Erythroblast (primary cell): ENCODE measurements around the gene GLIS1.

Source experiments
- GATA1 ChIP-seq: IDR thresholded peaks from 2 replicates; pipeline ENCODE4 v1.6.1; 2011; ENCODE audit warnings: low read depth, mild to moderate bottlenecking, control low read depth, low read length, moderate library complexity
- POLR2A ChIP-seq: IDR thresholded peaks from 2 replicates; pipeline ENCODE4 v1.6.1; 2011; ENCODE audit warnings: mild to moderate bottlenecking, low read length

- TF ChIP-seq POLR2A (no peak), GATA1 (no peak)
These were observed 76.8 kb downstream of the GLIS1 start for GRCh38 chr1:53662169-53662568.
